PC-3 (cell line): ENCODE measurements around the gene RAD23B. TPM values are rescaled to one million over a fixed set of nuclear protein-coding genes. Genes with fewer than 3 reads are reported as not detected.

Experiments used
- ATAC-seq: fragments of 200-7000 bp; cut with Tn5 transposase; 2 replicates; pipeline ENCODE4 v1.9.1; 2020; ENCODE audit warnings: mild to moderate bottlenecking, moderate library complexity
- BruUV-seq: library from RNA; stranded (reverse); fragments of 400-500 nt; replicated peaks from 2 replicates; lab custom pipeline; 2021; lab: Mats Ljungman, UMichigan
- CTCF ChIA-PET: fragments of 300-600 bp; sonication (Branson Sonifier 250); formaldehyde crosslinking; loops from one replicate; lab custom pipeline; 2022; ENCODE audit warnings: antibody characterized with exemption; lab: Charles Lee
- POLR2A ChIA-PET: fragments of 300-600 bp; sonication (Branson Sonifier 250); formaldehyde crosslinking; loops from one replicate; lab custom pipeline; 2022; ENCODE audit warnings: antibody characterized with exemption; ENCODE audit not compliant: unreplicated experiment; lab: Charles Lee
- DNase-seq: peaks from one replicate; pipeline ENCODE4 v3.0.0-alpha.2; 2015
- H2AFZ ChIP-seq: fragments of 300-600 bp; sonication (generic); 2 replicates; pipeline ENCODE4 v1.6.0; 2016; ENCODE audit warnings: antibody characterized with exemption, low read length
- H3F3A ChIP-seq: fragments of 300-600 bp; sonication (generic); one replicate; pipeline ENCODE4 v1.6.0; 2017; ENCODE audit warnings: antibody characterized with exemption, low read length, control low read depth, mild to moderate bottlenecking; ENCODE audit not compliant: unreplicated experiment
- H3K27ac ChIP-seq: fragments of 300-600 bp; sonication (generic); 2 replicates; pipeline ENCODE4 v1.5.1; 2016; ENCODE audit warnings: mild to moderate bottlenecking, low read length
- H3K27me3 ChIP-seq: fragments of 300-600 bp; sonication (generic); 2 replicates; pipeline ENCODE4 v1.6.1; 2016; ENCODE audit warnings: low read length, mixed read lengths
- H3K36me3 ChIP-seq: fragments of 300-600 bp; sonication (generic); 2 replicates; pipeline ENCODE4 v1.6.1; 2016; ENCODE audit warnings: low read depth, mixed run types, low read length, mixed read lengths
- H3K4me1 ChIP-seq: fragments of 300-600 bp; sonication (generic); 2 replicates; pipeline ENCODE4 v1.5.1; 2016; ENCODE audit warnings: low read length; ENCODE audit not compliant: insufficient read depth
- H3K4me2 ChIP-seq: fragments of 300-600 bp; sonication (generic); 2 replicates; pipeline ENCODE4 v1.6.0; 2016; ENCODE audit warnings: low read length
- H3K4me3 ChIP-seq: fragments of 300-600 bp; sonication (generic); 2 replicates; pipeline ENCODE4 v1.5.1; 2016; ENCODE audit warnings: mild to moderate bottlenecking, low read length, mixed read lengths
- H3K79me2 ChIP-seq: fragments of 300-600 bp; sonication (generic); 2 replicates; pipeline ENCODE4 v1.6.1; 2017; ENCODE audit warnings: low read length, mixed read lengths
- H3K9ac ChIP-seq: fragments of 300-600 bp; sonication (generic); 2 replicates; pipeline ENCODE4 v1.6.0; 2016; ENCODE audit warnings: mild to moderate bottlenecking, low read length
- H3K9me2 ChIP-seq: fragments of 300-600 bp; sonication (generic); replicated peaks from 2 replicates; pipeline ENCODE4 v1.6.1; 2016; ENCODE audit warnings: mixed run types, low read length, mixed read lengths
- H3K9me3 ChIP-seq: fragments of 300-600 bp; sonication (generic); 2 replicates; pipeline ENCODE4 v1.6.1; 2016; ENCODE audit warnings: low read length, mixed read lengths
- H4K20me1 ChIP-seq: fragments of 300-600 bp; sonication (generic); 2 replicates; pipeline ENCODE4 v1.6.1; 2016; ENCODE audit warnings: low read length, mixed read lengths
- EZH2 ChIP-seq: fragments of 300-600 bp; sonication (generic); IDR thresholded peaks from one replicate; pipeline ENCODE4 v1.6.1; 2017; ENCODE audit warnings: antibody characterized with exemption, mild to moderate bottlenecking, low read length; ENCODE audit not compliant: unreplicated experiment
- EZH2phosphoT487 ChIP-seq: fragments of 300-600 bp; sonication (generic); IDR thresholded peaks from 2 replicates; pipeline ENCODE4 v1.6.1; 2018; ENCODE audit warnings: mild to moderate bottlenecking, antibody characterized with exemption, low read length, borderline replicate concordance
- intact Hi-C: fragments of 100-400 bp; cut with micrococcal nuclease; formaldehyde crosslinking; loops from 2 replicates; pipeline ENCODE4 v1.9.0; 2023
- total RNA-seq: library from RNA; depleted of rRNA; stranded (reverse); fragments of >200 nt; gene quantifications from 2 replicates; pipeline ENCODE4 v1.2.3, GENCODE V29; 2014
- TF ChIP-seq, protein P1 (sequence below): fragments of 300-600 bp; sonication (generic); conservative IDR thresholded peaks from 2 replicates; pipeline ENCODE4 v1.5.1; 2017; ENCODE audit warnings: antibody characterized with exemption, low read depth, mild to moderate bottlenecking, low read length

Gene RAD23B
- total RNA-seq, 1 experiment from 2014 or later, result 67.9 TPM

DNA sequence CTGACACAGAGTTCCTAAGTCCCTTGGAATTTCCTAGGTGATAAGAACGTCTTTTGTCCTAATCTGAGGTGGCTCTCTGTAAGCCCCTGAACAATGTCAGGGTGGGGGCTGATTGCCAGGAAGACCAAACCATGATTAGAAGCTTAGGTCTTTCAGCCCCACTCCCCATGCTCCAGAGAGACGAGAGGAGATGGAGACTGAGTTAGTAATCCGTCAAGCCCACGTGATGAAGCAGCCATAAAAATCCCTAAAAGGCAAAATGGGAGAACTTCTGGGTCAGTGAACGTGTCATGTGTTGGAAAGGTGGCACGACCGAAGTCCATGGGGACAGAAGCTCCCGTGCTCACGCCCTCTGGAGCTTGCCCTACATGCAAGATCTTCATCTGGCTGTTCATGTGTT lies 85.6 kb downstream of the RAD23B start:
- no peaks in the 10 kb centered on the region for H3K27me3 ChIP-seq
- BruUV-seq, result no TSS peak

DNA sequence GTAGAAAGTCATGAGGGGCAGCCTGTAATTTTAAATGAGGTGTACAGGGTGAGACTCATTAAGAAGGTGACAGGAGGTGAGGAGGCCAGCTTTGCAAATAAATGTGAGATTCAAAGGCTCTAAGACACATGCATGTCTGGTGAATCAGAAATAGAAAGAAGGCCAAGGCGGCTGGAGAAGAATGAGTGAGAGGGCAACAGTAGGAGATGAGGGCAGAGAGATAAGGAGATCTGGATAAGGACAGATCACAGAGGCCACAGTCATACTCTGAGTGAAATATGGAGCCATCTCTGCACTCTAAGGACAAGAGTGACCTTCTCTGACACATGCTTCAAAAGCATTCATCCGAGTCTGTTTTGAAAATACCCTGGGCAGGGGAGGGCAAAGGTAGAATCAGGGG lies 90.7 kb downstream of the RAD23B start:
- no peak for ATAC-seq

More for the DNA sequence above, 85.6 kb downstream of the RAD23B start:
- Histone ChIP-seq H3K79me2 (no peaks in the 10 kb centered on the region), H3K9me3 (no peaks in the 10 kb centered on the region), H3K9ac (no peak overlapping the region), H3F3A (no peaks in the 10 kb centered on the region), H3K4me3 (no peak overlapping the region), H2AFZ (no peak overlapping the region), H3K4me2 (no peak overlapping the region), H3K4me1 (no peaks in the 10 kb centered on the region), H3K27ac (no peak overlapping the region), H3K9me2 (no peaks in the 10 kb centered on the region), H3K36me3 (no peaks in the 10 kb centered on the region), H4K20me1 (no peaks in the 10 kb centered on the region)
- POLR2A ChIA-PET, result no interaction called here
- intact Hi-C loops, result no loop called here
- DNase-seq (no peak), ATAC-seq (no peak)
- CTCF ChIA-PET, result no interaction called here
- TF ChIP-seq EZH2phosphoT487 (no peak), EZH2 (no peak)
- TF ChIP-seq, protein P1, sequence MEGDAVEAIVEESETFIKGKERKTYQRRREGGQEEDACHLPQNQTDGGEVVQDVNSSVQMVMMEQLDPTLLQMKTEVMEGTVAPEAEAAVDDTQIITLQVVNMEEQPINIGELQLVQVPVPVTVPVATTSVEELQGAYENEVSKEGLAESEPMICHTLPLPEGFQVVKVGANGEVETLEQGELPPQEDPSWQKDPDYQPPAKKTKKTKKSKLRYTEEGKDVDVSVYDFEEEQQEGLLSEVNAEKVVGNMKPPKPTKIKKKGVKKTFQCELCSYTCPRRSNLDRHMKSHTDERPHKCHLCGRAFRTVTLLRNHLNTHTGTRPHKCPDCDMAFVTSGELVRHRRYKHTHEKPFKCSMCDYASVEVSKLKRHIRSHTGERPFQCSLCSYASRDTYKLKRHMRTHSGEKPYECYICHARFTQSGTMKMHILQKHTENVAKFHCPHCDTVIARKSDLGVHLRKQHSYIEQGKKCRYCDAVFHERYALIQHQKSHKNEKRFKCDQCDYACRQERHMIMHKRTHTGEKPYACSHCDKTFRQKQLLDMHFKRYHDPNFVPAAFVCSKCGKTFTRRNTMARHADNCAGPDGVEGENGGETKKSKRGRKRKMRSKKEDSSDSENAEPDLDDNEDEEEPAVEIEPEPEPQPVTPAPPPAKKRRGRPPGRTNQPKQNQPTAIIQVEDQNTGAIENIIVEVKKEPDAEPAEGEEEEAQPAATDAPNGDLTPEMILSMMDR, result no peak

DNA sequence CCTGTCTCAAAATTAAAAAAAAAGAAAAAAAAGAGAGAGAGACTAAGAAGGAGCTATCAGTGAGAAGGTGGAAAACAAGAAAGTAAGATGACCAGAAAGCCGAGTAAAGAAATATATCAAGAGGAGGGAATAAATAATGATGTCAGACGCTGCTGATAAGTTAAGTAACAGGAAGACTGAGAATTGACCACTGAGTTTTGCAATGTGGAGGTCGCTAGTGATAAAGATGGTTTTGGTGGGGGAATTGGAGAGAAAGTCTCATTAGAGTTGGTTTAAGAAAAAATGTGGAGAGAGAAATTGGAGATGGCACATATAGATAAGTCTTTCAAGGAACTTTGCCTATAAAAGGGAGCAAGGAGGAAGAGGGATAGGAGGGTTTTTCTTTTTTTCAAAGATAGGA lies 91.9 kb downstream of the RAD23B start:
- Histone ChIP-seq H3K27me3 (no peaks in the 10 kb centered on the region), H3K79me2 (no peaks in the 10 kb centered on the region), H3K9me2 (no peaks in the 10 kb centered on the region), H4K20me1 (no peaks in the 10 kb centered on the region), H2AFZ (no peak overlapping the region), H3K4me1 (no peaks in the 10 kb centered on the region), H3K27ac (no peak overlapping the region), H3K9me3 (no peaks in the 10 kb centered on the region), H3K9ac (no peak overlapping the region), H3K4me2 (no peak overlapping the region), H3F3A (no peaks in the 10 kb centered on the region), H3K4me3 (no peak overlapping the region), H3K36me3 (no peaks in the 10 kb centered on the region)
- BruUV-seq, result no TSS peak
- no peak for DNase-seq
- POLR2A ChIA-PET, result no interaction called here
- ATAC-seq, result no peak
- intact Hi-C loops, result no loop called here
- TF ChIP-seq EZH2phosphoT487 (no peak), EZH2 (no peak)
- TF ChIP-seq, protein P1, result no peak
- CTCF ChIA-PET, result no interaction called here

More for the DNA sequence above, 90.7 kb downstream of the RAD23B start:
- DNase-seq, result no peak
- Histone ChIP-seq H3K36me3 (no peaks in the 10 kb centered on the region), H3K4me1 (no peaks in the 10 kb centered on the region), H3K9ac (no peak overlapping the region), H3K27me3 (no peaks in the 10 kb centered on the region), H4K20me1 (no peaks in the 10 kb centered on the region), H3K27ac (no peak overlapping the region), H3K9me3 (no peaks in the 10 kb centered on the region), H2AFZ (no peak overlapping the region), H3F3A (no peaks in the 10 kb centered on the region), H3K4me3 (no peak overlapping the region), H3K9me2 (no peaks in the 10 kb centered on the region), H3K4me2 (no peak overlapping the region), H3K79me2 (no peaks in the 10 kb centered on the region)
- TF ChIP-seq, protein P1, result no peak
- TF ChIP-seq EZH2 (no peak), EZH2phosphoT487 (no peak)
- BruUV-seq, result no TSS peak
- ChIA-PET POLR2A (no interaction called here), CTCF (no interaction called here)
- intact Hi-C loops, result no loop called here
